ENCODE data around the gene CS.

GRCh38 chr12:56317675-56318074, 17.5 kb upstream of the CS start:
- no peak for TF ChIP-seq TCF12 (IDR thresholded peaks at IDR 0.05)
- TF ChIP-seq EP300 (IDR thresholded peaks at IDR 0.05; ENCODE audit: borderline replicate concordance in 1 of 2, low read depth in 1 of 2, low read length in 1 of 2) = no peak
- TF ChIP-seq, protein P1, sequence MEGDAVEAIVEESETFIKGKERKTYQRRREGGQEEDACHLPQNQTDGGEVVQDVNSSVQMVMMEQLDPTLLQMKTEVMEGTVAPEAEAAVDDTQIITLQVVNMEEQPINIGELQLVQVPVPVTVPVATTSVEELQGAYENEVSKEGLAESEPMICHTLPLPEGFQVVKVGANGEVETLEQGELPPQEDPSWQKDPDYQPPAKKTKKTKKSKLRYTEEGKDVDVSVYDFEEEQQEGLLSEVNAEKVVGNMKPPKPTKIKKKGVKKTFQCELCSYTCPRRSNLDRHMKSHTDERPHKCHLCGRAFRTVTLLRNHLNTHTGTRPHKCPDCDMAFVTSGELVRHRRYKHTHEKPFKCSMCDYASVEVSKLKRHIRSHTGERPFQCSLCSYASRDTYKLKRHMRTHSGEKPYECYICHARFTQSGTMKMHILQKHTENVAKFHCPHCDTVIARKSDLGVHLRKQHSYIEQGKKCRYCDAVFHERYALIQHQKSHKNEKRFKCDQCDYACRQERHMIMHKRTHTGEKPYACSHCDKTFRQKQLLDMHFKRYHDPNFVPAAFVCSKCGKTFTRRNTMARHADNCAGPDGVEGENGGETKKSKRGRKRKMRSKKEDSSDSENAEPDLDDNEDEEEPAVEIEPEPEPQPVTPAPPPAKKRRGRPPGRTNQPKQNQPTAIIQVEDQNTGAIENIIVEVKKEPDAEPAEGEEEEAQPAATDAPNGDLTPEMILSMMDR (IDR thresholded peaks at IDR 0.05) = no peak; the same call in 1 of the 2 replicates

Measured in SK-N-SH (cell line).